HTERT RPE-1 (cell line): ENCODE results near the gene SLC25A40.
"Not testable (repeated sequence)": the region's sequence is repeated elsewhere in the genome, so short reads cannot be mapped to it uniquely, and the experiment has no call there.

Experiments used
- in situ Hi-C: fragments of 300-500 bp; cut with MboI; formaldehyde crosslinking; loops from 4 replicates; pipeline ENCODE4 v1.14.3; 2020; ENCODE audit warnings: low sequenced_read_pairs

Gene SLC25A40

DNA sequence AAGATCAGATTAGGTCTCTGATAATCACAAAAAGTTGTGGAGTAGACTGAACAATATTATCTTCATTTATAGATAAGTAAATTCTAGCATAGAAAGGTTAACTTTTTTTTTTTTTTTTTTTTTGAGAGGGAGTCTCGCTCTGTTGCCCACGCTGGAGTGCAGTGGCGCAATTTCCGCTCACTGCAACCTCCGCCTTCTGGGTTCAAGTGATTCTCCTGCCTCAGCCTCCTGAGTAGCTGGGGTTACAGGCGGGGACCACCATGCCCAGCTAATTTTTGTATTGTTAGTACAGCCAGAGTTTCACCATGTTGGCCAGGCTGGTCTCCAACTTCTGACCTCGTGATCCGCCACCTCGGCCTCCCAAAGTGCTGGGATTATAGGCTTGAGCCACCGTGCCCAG, 2.8 kb downstream of the SLC25A40 start:
- in situ Hi-C loops: not testable (repeated sequence)

DNA sequence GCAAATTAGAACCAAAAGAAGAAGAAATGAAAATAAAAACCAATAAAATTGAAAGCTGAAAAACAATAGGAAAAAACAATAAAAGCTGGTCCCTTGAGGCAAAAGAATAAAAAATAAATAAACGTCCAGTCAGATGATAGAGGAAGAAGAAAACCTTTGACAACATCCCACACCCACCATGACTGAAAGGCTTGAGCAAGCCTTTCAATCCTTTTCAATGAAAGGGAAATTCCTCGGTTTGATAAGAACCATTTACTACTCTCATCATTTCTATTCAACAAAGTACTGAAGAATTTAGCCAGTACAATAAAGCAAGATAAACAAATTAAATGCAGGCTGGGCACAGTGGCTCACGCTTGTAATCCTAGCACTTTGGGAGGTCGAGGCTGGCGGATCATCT, 3.8 kb downstream of the SLC25A40 start:
- in situ Hi-C loops: no loop called here

GRCh38 chr7:87870471-87870870, 5.7 kb downstream of the SLC25A40 start:
- in situ Hi-C loops: no loop called here

DNA sequence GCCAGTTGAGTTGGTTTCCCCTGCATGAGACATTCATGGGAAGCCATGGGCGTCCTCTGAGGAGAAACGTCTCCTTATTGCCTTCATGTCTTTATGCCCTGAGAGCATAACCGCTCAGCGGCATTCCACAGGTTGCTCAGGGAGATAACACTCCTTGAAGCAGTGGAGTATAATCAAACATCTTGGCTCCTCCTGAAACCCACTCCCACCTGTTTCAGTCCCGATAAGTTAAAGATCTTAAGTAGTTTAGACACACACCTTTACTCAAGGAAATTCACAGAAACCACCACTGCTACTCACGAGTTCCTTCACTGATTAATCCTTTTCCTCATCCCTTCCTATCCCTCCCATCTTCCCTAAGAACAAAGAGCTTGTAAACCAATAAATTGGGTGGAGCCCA, 9.6 kb downstream of the SLC25A40 start:
- in situ Hi-C loops: not testable (repeated sequence)

GRCh38 chr7:87866089-87866488, 10.1 kb downstream of the SLC25A40 start:
- in situ Hi-C loops: no loop called here

GRCh38 chr7:87858417-87859100, 17.6 kb downstream of the SLC25A40 start:
- in situ Hi-C loops: no loop called here

GRCh38 chr7:87853237-87853864, 22.8 kb downstream of the SLC25A40 start:
- in situ Hi-C loops: no loop called here

DNA sequence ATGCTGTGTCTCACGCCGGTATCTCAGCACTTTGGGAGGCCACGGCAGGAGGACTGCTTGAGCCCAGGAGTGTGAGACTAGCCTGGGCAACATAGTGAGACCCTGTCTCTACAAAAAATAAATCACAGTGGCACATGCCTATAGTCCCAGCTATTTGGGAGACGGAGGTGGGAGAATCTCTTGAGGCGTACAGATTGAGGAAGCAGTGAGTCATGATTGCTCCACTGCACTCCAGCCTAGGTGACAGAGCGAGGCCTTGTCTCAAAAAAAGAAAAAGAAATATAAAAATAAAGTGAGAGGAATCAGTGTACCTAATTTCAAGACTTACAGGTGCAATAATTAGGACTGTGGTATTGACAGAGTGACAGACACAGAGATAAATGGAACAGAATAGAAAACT, 23.9 kb downstream of the SLC25A40 start:
- in situ Hi-C loops: no loop called here

DNA sequence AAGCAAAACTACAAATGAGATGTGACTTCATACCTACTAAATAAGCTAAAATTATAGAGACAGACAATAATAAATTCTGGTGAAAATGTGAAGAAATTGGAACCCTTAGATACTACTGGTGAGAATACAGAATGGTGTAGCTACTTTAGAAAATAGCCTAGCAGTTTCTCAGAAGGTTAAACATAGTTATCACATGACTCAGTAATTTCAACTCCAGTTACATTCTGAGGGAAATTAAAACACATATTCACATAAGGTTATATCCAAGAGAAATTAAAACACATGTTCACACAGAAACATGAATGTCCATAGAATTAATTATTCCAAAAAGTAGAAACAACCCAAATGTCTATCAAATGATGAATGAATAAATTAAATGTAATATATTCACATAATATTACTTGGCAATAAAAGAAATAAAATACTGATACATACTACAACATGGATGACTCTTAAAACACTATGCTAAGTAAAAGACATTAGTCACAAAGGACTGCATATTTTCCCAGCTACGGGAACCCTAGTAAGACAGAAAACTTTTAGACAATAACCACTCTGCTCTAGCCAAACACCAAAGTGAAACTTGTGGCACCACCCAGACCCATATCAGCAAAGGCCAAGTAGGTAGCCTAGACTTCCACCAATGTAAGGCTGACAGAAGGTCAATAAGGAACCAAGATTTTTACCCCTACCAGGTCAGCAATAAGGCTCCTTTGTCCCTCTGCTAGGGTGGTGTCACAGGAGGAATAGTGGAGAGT, 25.1 kb downstream of the SLC25A40 start:
- in situ Hi-C loops: no loop called here

DNA sequence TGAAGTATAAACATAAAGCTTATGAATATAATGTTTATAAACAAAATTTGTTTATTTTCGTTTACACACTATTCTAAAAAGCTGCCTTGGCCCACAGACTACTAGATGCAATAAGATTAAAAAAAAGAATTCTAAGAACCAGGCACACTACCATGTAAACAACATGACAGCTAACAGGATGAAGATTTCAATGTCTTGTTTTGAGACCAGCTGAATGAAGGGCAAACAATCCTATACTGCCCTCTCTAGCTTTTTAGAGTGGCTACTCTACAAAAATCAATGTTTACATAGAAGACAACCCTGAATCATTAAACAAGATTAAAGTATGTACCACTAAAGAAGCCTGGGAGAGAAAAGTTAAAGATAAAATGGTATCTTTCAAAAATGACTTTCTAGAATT, 38.6 kb downstream of the SLC25A40 start:
- in situ Hi-C loops: no loop called here

DNA sequence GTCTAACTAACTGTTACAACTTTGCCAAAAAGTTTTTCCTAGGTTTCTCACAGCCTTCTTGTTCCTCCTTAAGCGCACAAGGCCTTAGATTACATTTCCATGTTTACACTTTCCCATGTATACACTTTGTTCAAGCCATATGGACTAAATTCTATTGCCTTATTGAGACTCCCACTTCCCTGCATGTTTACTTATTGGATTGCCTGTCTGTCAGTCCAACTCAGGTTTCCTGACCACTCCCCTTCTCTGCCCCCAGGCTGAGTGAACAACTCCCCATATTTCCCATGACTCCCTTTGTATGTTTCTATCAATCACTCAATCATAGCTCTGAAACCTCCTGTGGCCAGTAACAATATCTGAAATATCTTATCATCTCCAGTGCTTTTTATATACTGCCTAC, 43.0 kb downstream of the SLC25A40 start:
- in situ Hi-C loops: no loop called here

DNA sequence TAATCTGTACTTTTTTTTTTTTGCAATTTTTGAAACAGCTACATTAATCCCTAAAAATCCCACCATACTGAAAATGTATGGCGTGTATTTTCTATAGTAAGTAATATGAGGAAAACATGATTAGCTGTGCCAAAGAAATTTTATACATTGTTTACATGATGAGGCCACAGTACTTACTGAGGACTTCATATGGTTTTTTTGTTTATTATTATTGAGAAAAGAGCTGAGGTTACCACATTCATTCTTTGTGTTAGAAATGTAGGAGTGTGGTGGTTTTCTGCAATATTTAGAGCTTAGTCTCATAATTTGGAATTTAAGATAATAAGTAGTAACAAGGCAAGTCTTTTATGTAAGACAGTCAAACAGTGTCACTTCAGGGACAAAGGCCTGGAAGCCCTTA, 45.1 kb downstream of the SLC25A40 start:
- in situ Hi-C loops: no loop called here

DNA sequence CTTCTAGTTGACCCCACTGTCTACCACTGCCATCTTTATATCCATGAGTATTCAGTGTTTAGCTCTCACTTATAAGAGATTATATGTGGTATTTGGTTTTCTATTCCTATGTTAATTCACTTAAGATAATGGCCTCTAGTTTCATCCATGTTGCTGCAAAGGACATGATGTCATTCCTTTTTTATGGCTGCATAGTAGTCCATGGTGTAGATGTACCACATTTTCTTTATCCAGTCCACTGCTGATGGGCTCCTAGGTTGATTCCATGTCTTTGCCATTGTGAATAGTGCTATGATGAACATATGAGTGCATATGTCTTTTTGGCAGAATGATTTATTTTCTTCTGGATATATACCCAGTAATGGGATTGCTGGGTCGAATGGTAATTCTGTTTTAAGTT, 47.8 kb downstream of the SLC25A40 start:
- in situ Hi-C loops: not testable (repeated sequence)

DNA sequence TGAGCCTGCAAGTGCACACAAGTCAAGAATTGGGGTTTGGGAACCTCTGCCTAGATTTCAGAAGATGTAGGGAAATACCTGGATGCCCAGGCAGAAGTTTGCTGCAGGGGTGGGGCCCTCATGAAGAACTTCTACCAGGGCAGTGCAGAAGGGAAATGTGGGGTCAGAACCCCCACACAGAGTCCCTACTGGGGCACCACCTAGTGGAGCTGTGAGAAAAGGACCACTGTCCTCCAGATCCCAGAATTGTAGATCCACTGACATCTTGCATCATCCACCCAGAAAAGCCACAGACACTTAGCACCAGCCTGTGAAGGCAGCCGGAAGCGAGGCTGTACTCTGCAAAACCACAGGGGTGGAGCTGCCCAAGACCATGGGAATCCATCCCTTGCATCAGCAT, 50.8 kb downstream of the SLC25A40 start:
- in situ Hi-C loops: not testable (repeated sequence)

DNA sequence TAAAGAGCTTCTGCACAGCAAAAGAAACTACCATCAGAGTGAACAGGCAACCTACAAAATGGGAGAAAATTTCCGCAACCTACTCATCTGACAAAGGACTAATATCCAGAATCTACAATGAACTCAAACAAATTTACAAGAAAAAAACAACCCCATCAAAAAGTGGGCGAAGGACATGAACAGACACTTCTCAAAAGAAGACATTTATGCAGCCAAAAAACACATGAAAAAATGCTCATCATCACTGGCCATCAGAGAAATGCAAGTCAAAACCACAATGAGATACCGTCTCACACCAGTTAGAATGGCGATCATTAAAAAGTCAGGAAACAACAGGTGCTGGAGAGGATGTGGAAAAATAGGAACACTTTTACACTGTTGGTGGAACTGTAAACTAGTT, 54.1 kb downstream of the SLC25A40 start:
- in situ Hi-C loops: not testable (repeated sequence)

- in situ Hi-C loops: no loop called here
Observed at GRCh38 chr7:87818336-87818735, 57.8 kb downstream of the SLC25A40 start.

- in situ Hi-C loops: no loop called here
Observed at GRCh38 chr7:87816389-87816788, 59.8 kb downstream of the SLC25A40 start.

DNA sequence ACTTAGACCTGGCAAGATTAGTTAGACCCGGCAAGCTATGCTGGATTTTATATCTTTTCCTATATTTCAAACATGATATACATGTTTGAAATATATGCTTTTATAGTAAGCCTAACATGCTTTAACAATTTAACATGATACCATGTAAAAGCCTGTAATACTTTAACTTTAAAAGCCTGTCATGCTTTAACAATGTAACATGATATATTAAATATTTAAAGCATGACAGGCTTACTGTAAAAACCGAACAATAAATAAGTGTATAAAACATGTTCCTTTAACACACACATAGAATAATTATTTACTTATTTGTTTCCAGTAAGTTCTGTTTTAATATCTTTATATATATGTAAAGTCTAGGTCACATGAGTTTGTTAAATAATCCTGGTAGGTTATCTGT, 65.4 kb downstream of the SLC25A40 start:
- in situ Hi-C loops: no loop called here

DNA sequence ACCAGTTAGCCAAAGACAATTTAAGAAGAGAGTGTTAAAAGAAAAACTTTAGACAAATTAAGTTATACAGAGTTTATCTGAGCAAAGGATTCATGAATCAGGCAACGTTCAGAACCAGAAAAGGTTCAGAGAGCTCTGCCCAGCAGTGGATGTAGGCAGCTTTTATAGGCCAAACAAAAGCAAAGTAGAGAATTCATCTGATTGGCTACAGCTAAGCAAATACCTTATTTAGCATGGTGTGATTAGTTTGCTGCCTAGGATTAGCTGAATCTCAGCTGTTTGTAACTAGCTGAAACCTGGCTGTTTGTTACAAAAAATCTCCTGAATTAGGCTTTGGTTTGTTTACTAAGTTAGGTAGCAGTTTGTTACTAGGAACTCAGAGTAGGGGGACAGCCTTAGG, 66.0 kb downstream of the SLC25A40 start:
- in situ Hi-C loops: no loop called here

- in situ Hi-C loops: no loop called here
Observed at GRCh38 chr7:87806150-87806549, 70.0 kb downstream of the SLC25A40 start.

GRCh38 chr7:87797798-87798403, 78.3 kb downstream of the SLC25A40 start:
- in situ Hi-C loops: no loop called here

GRCh38 chr7:87797395-87797794, 78.8 kb downstream of the SLC25A40 start:
- in situ Hi-C loops: no loop called here
